HG03520 (cell line): Measurements from ENCODE around the gene TRPM6.

Source experiments
- ATAC-seq: cut with Tn5 transposase; IDR thresholded peaks from one replicate; pipeline ENCODE4 v1.9.1; 2021; ENCODE audit warnings: mild to moderate bottlenecking, moderate library complexity; ENCODE audit not compliant: unreplicated experiment

Gene TRPM6

GRCh38 chr9:74777136-74777879, 110.4 kb downstream of the TRPM6 start:
- peak; percentile 65 for ATAC-seq

- no peak for ATAC-seq
Observed at GRCh38 chr9:74775396-74775795, 112.3 kb downstream of the TRPM6 start.

GRCh38 chr9:74773886-74774479, 113.7 kb downstream of the TRPM6 start:
- ATAC-seq, result no peak

- ATAC-seq, result peak; percentile 46
Observed at GRCh38 chr9:74772121-74772520, 115.6 kb downstream of the TRPM6 start.

GRCh38 chr9:74771672-74772071, 116.0 kb downstream of the TRPM6 start:
- no peak for ATAC-seq

- ATAC-seq, result no peak
Observed at GRCh38 chr9:74771262-74771585, 116.5 kb downstream of the TRPM6 start.

- ATAC-seq, result peak; percentile 76
Observed at GRCh38 chr9:74770508-74771261, 117.0 kb downstream of the TRPM6 start.

GRCh38 chr9:74765481-74765971, 122.2 kb downstream of the TRPM6 start:
- no peak for ATAC-seq

GRCh38 chr9:74762950-74763349, 124.8 kb downstream of the TRPM6 start:
- ATAC-seq, result no peak

GRCh38 chr9:74760031-74760700, 127.6 kb downstream of the TRPM6 start:
- no peak for ATAC-seq

- no peak for ATAC-seq
Observed at GRCh38 chr9:74755999-74756398, 131.7 kb downstream of the TRPM6 start.

- no peak for ATAC-seq
Observed at GRCh38 chr9:74755355-74755754, 132.4 kb downstream of the TRPM6 start.

- ATAC-seq, result no peak
Observed at GRCh38 chr9:74753650-74754049, 134.1 kb downstream of the TRPM6 start.

GRCh38 chr9:74748966-74749365, 138.8 kb downstream of the TRPM6 start:
- ATAC-seq, result no peak

GRCh38 chr9:74742792-74743730, 144.7 kb downstream of the TRPM6 start:
- ATAC-seq, result no peak

- ATAC-seq, result no peak
Observed at GRCh38 chr9:74742191-74742790, 145.4 kb downstream of the TRPM6 start.

GRCh38 chr9:74736646-74737045, 151.1 kb downstream of the TRPM6 start:
- no peak for ATAC-seq

- ATAC-seq, result no peak
Observed at GRCh38 chr9:74735761-74736160, 152.0 kb downstream of the TRPM6 start.

GRCh38 chr9:74729136-74729695, 158.5 kb downstream of the TRPM6 start:
- no peak for ATAC-seq

- no peak for ATAC-seq
Observed at GRCh38 chr9:74728176-74728575, 159.5 kb downstream of the TRPM6 start.
